Bronchial smooth muscle cell (primary cell): ENCODE measurements around the gene TPT1. TPM values are rescaled to one million over a fixed set of nuclear protein-coding genes. Genes with fewer than 3 reads are reported as not detected.

Source experiments
- total RNA-seq: library from RNA; depleted of rRNA; stranded (reverse); fragments of >200 nt; gene quantifications from 2 replicates; pipeline ENCODE4 v1.2.1, GENCODE V29; 2014

TPT1 gene
- total RNA-seq = 2,504 and 4,343 TPM in 2 replicates

DNA sequence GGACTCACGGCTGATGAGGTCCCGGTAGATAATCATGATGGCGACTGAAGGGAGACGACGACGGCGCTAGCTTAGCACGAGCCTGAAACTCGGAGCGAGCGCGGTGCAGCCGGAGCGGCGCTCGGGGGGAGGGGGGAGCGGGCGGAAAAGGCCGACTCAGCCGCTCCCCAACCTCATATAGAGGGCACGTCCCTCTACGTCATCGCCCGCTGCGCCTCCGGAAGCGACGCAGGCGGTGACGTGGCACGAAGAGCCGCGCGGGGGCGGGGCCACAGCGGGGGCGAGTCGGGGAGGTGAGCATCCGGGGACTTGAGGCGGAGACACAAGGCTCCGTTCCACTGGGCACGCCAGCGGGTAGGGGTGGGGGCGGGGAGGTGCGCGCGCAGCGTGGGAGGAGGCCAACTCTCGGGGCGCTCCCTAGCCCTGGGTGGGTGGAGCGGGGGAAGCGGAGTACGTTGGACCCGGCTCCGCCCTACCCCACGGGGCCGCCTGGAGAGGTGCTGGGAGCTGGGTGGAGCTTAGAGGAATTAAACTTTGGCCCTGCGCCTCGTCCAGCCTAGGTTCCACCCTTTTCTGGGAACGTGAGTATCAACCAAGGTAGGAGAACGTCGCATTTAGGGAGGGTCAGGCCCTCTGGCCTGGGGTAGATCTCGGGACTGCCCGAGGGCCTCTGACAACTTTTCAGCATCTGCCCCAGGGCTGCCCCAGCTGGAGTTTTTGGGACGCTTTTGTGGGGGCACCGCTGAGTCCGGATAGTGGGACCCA, at the start of gene TPT1:
Gene TPT1, minus strand, starts transcription at position 150 of the 765 bp plus-strand sequence. Its CDS starts 114 bp downstream, at position 36.

Other genes starting within 250 kb of the TPT1 start
- 17.0 and 25.4 TPM in 2 replicates for gene GTF2F2, start 220.7 kb downstream of the TPT1 start, total RNA-seq
- not detected in 2 replicates for gene KCTD4, start 140.1 kb downstream of the TPT1 start, total RNA-seq
- 9.6 and 12.2 TPM in 2 replicates for gene SLC25A30, start 77.2 kb upstream of the TPT1 start, total RNA-seq
- 28.2 and 31.4 TPM in 2 replicates for gene COG3, start 123.8 kb upstream of the TPT1 start, total RNA-seq